DOHH2 (cell line): ENCODE data around the gene HID1.
A peak's percentile ranks its signal among the peaks of the same experiment; 100 is the strongest.

ENCODE experiments used
- CTCF ChIP-seq: fragments of 200-600 bp; sonication (generic); IDR thresholded peaks from one replicate; pipeline ENCODE4 v1.5.1; 2014; ENCODE audit warnings: antibody characterized with exemption, mild to moderate bottlenecking, low read depth, low read length; ENCODE audit not compliant: poor library complexity, severe bottlenecking
- EZH2phosphoT487 ChIP-seq: fragments of 200-600 bp; sonication (generic); IDR thresholded peaks from 2 replicates; pipeline ENCODE4 v1.6.1; 2017; ENCODE audit warnings: borderline replicate concordance, mild to moderate bottlenecking, antibody characterized with exemption, low read length, moderate library complexity, mixed read lengths

- TF ChIP-seq CTCF (peak; percentile 88), EZH2phosphoT487 (no peak)
Observed at GRCh38 chr17:74957935-74958740, 14.4 kb downstream of the HID1 start.
